Common myeloid progenitor, CD34-positive (primary cell): ENCODE results near the gene LPAR2. TPM values are rescaled to one million over a fixed set of nuclear protein-coding genes. Genes with fewer than 3 reads are reported as not detected.

ENCODE experiments used
- CTCF ChIA-PET: fragments of 350-600 bp; sonication (Branson Sonifier 250); formaldehyde crosslinking; loops from one replicate; lab custom pipeline; 2021; ENCODE audit warnings: antibody characterized with exemption; lab: Charles Lee
- POLR2A ChIA-PET: fragments of 350-600 bp; sonication (Branson Sonifier 250); formaldehyde crosslinking; loops from one replicate; lab custom pipeline; 2021; ENCODE audit warnings: antibody characterized with exemption; lab: Charles Lee
- DNase-seq, 3 donors: peaks; one replicate each; pipeline versions ENCODE4 v3.0.0 to v3.0.0-alpha.2; 2013
- H3K27ac ChIP-seq, 2 experiments: 1 replicate in 1 of 2; 2 replicates in 1 of 2; pipeline ENCODE4 v1.7.0; 2013; ENCODE audit warnings: inconsistent platforms in 2 of 2, low read length in 2 of 2, mild to moderate bottlenecking in 2 of 2, low read depth in 1 of 2, moderate library complexity in 1 of 2; ENCODE audit not compliant: severe bottlenecking in 2 of 2, insufficient read depth in 1 of 2, poor library complexity in 1 of 2
- H3K27me3 ChIP-seq, 5 experiments: replicated peaks in 2 of 5; 1 replicate in 3 of 5; 2 replicates in 2 of 5; pipeline versions ENCODE4 v1.6.1 to v1.7.0; 2013; ENCODE audit warnings: low read length in 4 of 5, mild to moderate bottlenecking in 2 of 5, moderate library complexity in 2 of 5, inconsistent platforms in 1 of 5; ENCODE audit not compliant: insufficient read depth in 5 of 5, control insufficient read depth in 4 of 5
- H3K36me3 ChIP-seq, 4 experiments: 1 replicate in 2 of 4; 2 replicates in 2 of 4; pipeline versions ENCODE4 v1.6.1 to v1.7.0; 2013; ENCODE audit warnings: low read length in 3 of 4, control low read depth in 1 of 4, mild to moderate bottlenecking in 1 of 4; ENCODE audit not compliant: control insufficient read depth in 4 of 4, insufficient read depth in 4 of 4
- H3K4me1 ChIP-seq, 4 experiments: 1 replicate in 3 of 4; 2 replicates in 1 of 4; pipeline versions ENCODE4 v1.6.1 to v1.7.1; 2013; ENCODE audit warnings: low read length in 3 of 4, mild to moderate bottlenecking in 3 of 4, control low read depth in 1 of 4, inconsistent platforms in 1 of 4, moderate library complexity in 1 of 4; ENCODE audit not compliant: control insufficient read depth in 4 of 4, insufficient read depth in 4 of 4; ENCODE audit errors: control extremely low read depth in 1 of 4
- H3K4me3 ChIP-seq, 7 experiments: 1 replicate in 4 of 7; 2 replicates in 3 of 7; pipeline versions ENCODE4 v1.5.1 to v1.7.0; 2013; ENCODE audit warnings: mild to moderate bottlenecking in 7 of 7, low read length in 6 of 7, moderate library complexity in 6 of 7, inconsistent platforms in 2 of 7, low read depth in 2 of 7, control low read depth in 1 of 7; ENCODE audit not compliant: insufficient read depth in 4 of 7, control insufficient read depth in 1 of 7; ENCODE audit errors: extremely low read depth in 1 of 7
- H3K9me3 ChIP-seq, 5 experiments: 1 replicate in 4 of 5; 2 replicates in 1 of 5; pipeline versions ENCODE4 v1.6.1 to v1.7.1; 2013; ENCODE audit warnings: low read length in 4 of 5, mild to moderate bottlenecking in 2 of 5, inconsistent platforms in 1 of 5, low read depth in 1 of 5, moderate library complexity in 1 of 5; ENCODE audit not compliant: control insufficient read depth in 4 of 5, insufficient read depth in 2 of 5; ENCODE audit errors: control extremely low read depth in 1 of 5
- WGBS: methylation state at CpG from one replicate; pipeline ENCODE4 v1.1.5; 2013; ENCODE audit not compliant: insufficient coverage; 5-methylcytosine and 5-hydroxymethylcytosine counted together
- polyA plus RNA-seq: library from polyadenylated mRNA; unstranded; fragments of 120-200 nt; gene quantifications from one replicate; pipeline ENCODE4 v1.2.1, GENCODE V29; 2013

Gene LPAR2
- polyA plus RNA-seq = 16.5 TPM

DNA sequence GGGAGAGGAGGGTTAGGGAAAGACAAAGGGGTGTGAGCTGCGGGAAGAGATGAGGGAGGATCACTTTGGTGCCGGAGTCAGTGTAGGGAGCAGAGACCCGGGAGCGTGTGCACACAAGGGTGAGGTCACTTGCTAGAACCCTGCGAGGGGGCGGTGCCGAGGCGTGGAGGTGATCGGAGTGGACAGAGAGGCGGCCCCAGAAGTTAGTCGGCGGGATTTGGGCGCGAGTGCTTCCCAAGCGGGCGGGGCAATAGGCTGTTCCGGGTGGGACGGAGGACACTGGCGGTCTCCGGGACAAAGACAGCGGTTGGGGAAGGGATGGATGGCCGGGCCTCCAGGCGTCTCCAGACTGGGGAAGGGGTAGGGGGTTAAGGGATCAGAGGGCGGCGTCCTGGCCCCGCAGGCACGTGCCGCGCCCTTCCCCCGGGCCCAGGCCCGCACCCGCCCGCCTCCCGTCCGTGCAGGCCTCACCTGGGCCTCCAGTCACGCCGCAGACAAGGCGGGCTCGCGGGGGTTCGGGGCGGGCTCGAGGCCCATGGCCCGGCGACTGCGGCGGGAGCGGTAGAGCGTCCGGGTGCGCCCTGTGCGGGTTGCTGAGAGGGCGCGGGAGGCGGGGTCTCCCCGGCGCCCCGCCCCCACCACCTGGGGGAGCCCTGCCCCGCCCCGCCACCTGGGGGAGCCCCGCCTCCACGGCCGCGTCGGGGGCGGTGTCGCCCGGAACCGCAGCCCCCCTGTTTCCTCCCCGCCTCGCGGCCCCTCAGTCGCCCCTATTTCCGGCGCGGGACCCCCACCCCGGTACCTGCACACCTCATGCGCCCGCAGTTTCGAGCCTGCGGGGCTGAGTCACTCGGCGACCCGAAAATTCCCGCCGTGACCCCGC is at the start of gene LPAR2:
LPAR2 (minus strand) TSS at position 600 of the 880 bp plus-strand sequence. CDS start 945 bp downstream, outside the sequence.
- H3K27me3 ChIP-seq = no peaks in the 10 kb centered on the region
- peak within 1 kb of the TSS; percentile 37 to 81 (median 57) for H3K4me3 ChIP-seq
- no peak within 1 kb of the TSS for H3K27ac ChIP-seq
- H3K9me3 ChIP-seq = no peaks in the 10 kb centered on the region
- peaks cover 0 to 16% (median 13%) of the 10 kb centered on the region in 4 experiments for H3K4me1 ChIP-seq
- DNase-seq = peak; percentile 38 to 68 (median 63)
- under 1% methylated on average over 55 of the region's 87 CpGs for WGBS
- ChIA-PET POLR2A (interaction anchor here (1.7 kb wide), 1 partner anchor 54 kb away, joined by 3 read pairs; no protein-coding TSS in a partner anchor), CTCF (interaction anchor here (0.7 to 1.2 kb wide), 4 partner anchors 12 to 96 kb away, joined by 3 to 9 read pairs (median 5); partner anchors contain the start of gene GMIP)
- H3K36me3 ChIP-seq = peaks cover 3 to 25% (median 21%) of the 10 kb centered on the region in 4 experiments

DNA sequence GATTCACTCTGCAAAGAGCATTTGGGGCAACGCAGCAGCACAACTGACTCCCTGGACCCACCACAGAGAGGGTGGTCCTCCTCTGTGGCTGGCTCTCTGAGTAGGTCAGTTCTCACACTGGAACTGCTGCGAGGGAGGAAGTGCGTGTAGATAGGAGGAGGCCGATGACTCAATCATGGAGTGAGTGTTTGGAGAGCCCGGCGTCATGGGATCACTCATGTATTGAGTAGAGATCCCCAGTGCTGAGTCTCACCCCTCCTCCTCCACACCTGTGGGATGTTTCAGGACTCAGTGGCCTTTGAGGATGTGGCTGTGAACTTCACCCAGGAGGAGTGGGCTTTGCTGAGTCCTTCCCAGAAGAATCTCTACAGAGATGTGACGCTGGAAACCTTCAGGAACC is 49.6 kb upstream of the LPAR2 start:
- POLR2A ChIA-PET = no interaction called here
- CTCF ChIA-PET = interaction anchor here (1.0 kb wide), 1 partner anchor 43 kb away, joined by 3 read pairs; no protein-coding TSS in a partner anchor
- H3K27me3 ChIP-seq = no peaks in the 10 kb centered on the region
- WGBS = 94% methylated on average over 3 of the region's 7 CpGs
- no peak overlapping the region for H3K27ac ChIP-seq
- no peaks in the 10 kb centered on the region for H3K4me1 ChIP-seq
- peak overlapping the region in 2 of 7 experiments; percentile 36 to 40 for H3K4me3 ChIP-seq
- DNase-seq = no peak
- peaks cover 31 to 91% (median 68%) of the 10 kb centered on the region in 4 experiments for H3K36me3 ChIP-seq
- H3K9me3 ChIP-seq = peaks cover 11 to 83% (median 70%) of the 10 kb centered on the region in 5 experiments

DNA sequence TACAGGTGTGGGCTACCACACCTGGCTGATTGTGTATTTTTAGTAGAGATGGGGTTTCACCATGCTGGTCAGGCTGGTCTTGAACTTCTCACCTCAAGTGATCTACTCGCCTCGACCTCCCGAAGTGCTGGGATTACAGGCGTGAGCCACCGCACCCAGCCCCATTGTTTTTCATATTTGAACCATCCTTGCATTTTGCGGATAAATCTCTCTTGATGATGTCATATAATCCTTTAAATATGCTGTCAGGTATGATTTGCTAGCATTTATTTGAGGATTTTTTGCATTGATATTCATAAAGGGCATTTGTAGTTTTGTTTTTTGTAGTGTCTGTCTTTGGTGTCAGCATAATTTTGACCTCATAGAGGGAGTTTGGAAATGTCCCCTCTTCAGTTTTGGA is 46.3 kb upstream of the LPAR2 start:
- H3K9me3 ChIP-seq = peaks cover 6 to 67% (median 50%) of the 10 kb centered on the region in 5 experiments
- peaks cover 31 to 71% (median 58%) of the 10 kb centered on the region in 4 experiments for H3K36me3 ChIP-seq
- peaks cover 0 to 10% (median 8%) of the 10 kb centered on the region in 4 experiments for H3K4me1 ChIP-seq
- 100% methylated on average over 1 of the region's 6 CpGs for WGBS
- POLR2A ChIA-PET = no interaction called here
- no peak overlapping the region for H3K27ac ChIP-seq
- H3K4me3 ChIP-seq = peak overlapping the region in 1 of 7 experiments; percentile 1
- no peaks in the 10 kb centered on the region for H3K27me3 ChIP-seq
- CTCF ChIA-PET = no interaction called here
- peak in 1 of 3 donors; percentile 33 for DNase-seq

DNA sequence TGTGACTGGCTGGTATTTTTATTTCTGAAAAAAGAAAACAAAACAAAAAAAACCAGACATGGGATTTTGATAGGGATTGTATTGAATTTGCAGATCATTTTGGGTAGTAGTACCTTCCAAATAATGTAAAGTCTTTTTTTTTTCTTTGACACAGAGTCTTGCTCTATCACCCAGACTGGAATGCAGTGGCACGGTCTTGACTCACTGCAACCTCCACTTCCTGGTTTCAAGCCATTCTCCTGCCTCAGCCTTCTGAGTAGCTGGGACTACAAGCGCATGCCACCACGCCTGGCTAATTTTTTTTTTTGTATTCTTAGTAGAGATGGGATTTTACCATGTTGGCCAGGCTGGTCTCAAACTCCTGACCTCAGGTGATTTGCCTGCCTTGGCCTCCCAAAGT is 44.8 kb upstream of the LPAR2 start:
- H3K4me1 ChIP-seq = peaks cover 0 to 20% (median 13%) of the 10 kb centered on the region in 4 experiments
- no peak for DNase-seq
- H3K36me3 ChIP-seq = peaks cover 20 to 56% (median 45%) of the 10 kb centered on the region in 4 experiments
- POLR2A ChIA-PET = interaction anchor here (0.7 kb wide), 1 partner anchor 1452 kb away, joined by 4 read pairs; no protein-coding TSS in a partner anchor
- no peak overlapping the region for H3K4me3 ChIP-seq
- CTCF ChIA-PET = no interaction called here
- H3K27me3 ChIP-seq = no peaks in the 10 kb centered on the region
- H3K9me3 ChIP-seq = peaks cover 3 to 52% (median 36%) of the 10 kb centered on the region in 5 experiments
- WGBS = 100% methylated on average over 1 of the region's 3 CpGs
- H3K27ac ChIP-seq = no peak overlapping the region

DNA sequence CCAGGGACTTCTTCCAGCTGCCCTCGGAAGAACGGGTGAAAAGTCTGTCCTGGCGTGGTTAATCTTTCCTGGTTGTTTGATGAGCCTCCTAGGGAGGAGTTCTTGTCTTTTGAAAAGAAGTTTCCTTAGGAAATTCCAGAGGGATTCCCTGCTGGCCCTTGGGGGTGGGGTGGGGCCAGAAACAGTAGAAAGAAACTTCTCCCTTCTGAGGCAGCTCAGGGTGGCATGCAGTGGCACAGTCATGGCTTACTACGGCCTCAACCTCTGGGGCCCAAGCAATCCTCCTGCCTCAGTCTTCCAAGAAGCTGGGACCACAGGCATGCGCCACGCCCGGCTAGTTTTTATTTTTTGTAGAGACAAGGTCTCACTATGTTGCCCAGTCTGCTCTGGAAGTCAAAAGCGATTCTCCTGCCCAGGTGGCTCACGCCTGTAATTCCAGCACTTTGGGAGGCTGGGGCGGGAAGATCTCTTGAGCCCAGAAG is 42.1 kb upstream of the LPAR2 start:
- H3K27ac ChIP-seq = peak overlapping the region in 1 of 2 experiments; percentile 75
- H3K36me3 ChIP-seq = peaks cover 2 to 29% (median 22%) of the 10 kb centered on the region in 4 experiments
- ChIA-PET POLR2A (no interaction called here), CTCF (no interaction called here)
- H3K9me3 ChIP-seq = peaks cover 2 to 26% (median 17%) of the 10 kb centered on the region in 5 experiments
- peak overlapping the region in 5 of 7 experiments; percentile 86 to 96 (median 90) for H3K4me3 ChIP-seq
- no peak for DNase-seq
- peaks cover 0 to 27% (median 18%) of the 10 kb centered on the region in 4 experiments for H3K4me1 ChIP-seq
- no peaks in the 10 kb centered on the region for H3K27me3 ChIP-seq
- WGBS = 100% methylated on average over 7 of the region's 10 CpGs

DNA sequence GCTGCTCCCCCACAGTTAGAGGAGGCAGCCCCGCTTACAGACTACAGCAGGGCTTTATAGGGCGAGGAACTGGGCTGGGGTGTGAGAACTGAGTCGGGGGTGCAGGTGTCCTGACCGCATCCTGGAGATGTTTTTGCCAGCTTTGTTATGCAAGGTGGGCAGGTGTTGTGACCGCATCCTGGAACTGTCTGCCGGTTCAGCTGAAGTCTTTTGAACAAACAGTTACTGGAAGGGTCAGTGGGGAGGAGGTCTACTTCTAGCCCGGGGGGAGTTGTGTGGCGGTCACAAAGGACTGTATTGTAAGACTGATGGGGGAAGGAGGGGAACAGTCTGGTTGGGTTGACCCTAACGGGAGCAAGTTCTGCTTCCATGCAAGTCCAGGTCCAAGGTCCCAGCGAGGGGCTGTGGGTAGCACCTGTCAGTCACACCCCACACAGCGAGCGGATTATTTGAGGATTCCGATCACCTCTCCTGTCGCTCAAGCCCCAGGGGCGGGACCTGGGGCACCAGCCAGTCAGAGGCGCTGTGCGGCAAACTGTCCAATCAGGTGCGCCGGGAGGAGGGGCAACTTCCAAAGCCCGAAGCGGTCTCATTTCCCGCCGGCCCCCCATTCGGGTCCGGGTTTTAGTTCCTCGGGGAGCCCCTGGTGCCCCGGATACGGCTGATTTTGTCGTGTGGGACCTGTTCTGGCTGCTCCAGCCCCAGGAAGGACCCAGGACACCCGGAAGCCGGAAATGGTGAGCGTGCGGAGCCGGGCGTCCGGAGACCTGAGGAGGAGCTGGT is 40.4 kb upstream of the LPAR2 start, which contains the start of gene ZNF101:
ZNF101 (plus strand) TSS at position 610 of the 783 bp plus-strand sequence; CDS start at position 735, 125 bp downstream.
- 0% methylated on average over 36 of the region's 36 CpGs for WGBS
- Histone ChIP-seq H3K27ac (peak within 1 kb of the TSS; percentile 75 to 90), H3K9me3 (peaks cover 0 to 19% (median 9%) of the 10 kb centered on the region in 5 experiments), H3K36me3 (peaks cover 2 to 16% (median 10%) of the 10 kb centered on the region in 4 experiments), H3K4me1 (peaks cover 0 to 27% (median 19%) of the 10 kb centered on the region in 4 experiments), H3K4me3 (peak within 1 kb of the TSS; percentile 78 to 96 (median 90)), H3K27me3 (no peaks in the 10 kb centered on the region)
- DNase-seq = peak; percentile 94 to 97 (median 96)
- ChIA-PET CTCF (interaction anchor here (0.8 to 1.3 kb wide), 2 partner anchors 40 to 289 kb away, joined by 3 read pairs; no protein-coding TSS in a partner anchor), POLR2A (interaction anchor here (0.6 to 0.9 kb wide), 3 partner anchors 34 to 197 kb away, joined by 3 to 6 read pairs (median 4); partner anchors contain the start of gene ZNF253)
